ENCODE results near the gene SPDYA.
A peak's percentile ranks its signal among the peaks of the same experiment; 100 is the strongest.

Gene SPDYA

DNA sequence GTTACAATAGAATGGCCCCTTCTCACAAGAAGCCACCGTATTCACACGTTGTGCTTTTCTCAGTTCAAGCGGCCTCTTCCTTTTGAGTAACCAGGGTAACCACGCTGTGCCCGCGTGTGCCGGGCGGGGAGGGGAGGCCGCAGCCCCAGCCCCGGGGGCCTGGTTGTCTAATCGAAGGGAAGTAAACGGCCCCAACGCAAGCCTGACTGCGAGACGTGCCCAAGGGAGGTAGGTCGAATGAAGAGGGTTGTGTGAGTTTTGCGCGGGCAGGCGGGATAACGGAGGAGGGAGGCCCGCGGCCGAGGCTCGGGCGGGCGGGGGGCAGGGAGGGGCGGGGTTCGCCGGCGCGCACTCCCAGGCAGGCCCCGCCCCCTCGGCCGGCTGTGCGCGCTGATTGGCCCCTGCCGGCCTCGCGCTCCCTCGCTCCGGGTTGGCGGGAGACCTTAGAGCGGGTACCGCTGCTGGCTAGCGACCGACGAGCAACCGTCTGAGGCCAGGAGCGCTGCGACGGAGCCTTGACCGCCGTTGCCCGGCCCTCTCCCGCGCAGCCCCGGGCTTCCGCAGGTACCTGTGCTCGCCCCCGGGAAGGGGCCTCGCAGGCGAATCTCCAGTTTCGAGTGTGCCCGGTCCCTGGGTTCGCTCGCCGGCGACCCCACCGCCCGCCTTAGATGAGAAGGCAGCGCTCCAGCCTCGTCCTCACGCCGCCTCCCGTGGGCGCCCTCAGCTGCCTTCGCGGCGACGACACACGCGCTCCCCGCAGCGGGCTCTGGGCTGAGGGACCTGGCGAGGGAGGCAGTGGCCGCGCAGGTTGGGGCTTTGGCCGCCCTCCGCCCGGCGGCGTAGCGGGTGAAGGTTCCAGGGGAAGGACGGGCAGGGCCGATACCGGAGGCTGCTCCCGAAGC, at the start of gene SPDYA:
TSS of gene SPDYA (plus strand) at position 451 of the 902 bp plus-strand sequence. CDS start 5,181 bp downstream, outside the sequence.
- H3K4me3 ChIP-seq (ENCODE audit: low read length), result peak within 1 kb of the TSS; percentile 56
- H3K9ac ChIP-seq (ENCODE audit: low read length), result peak within 1 kb of the TSS; percentile 55
- H3K4me1 ChIP-seq (ENCODE audit: control insufficient read depth, low read depth, low read length), result peaks cover 5% of the 10 kb centered on the region
- no peaks in the 10 kb centered on the region for H3K36me3 ChIP-seq (ENCODE audit: control insufficient read depth, low read depth, low read length)
- no peak within 1 kb of the TSS for H3K27ac ChIP-seq (ENCODE audit: low read length)
- no peaks in the 10 kb centered on the region for H3K9me3 ChIP-seq (ENCODE audit: control insufficient read depth, low read depth, low read length)
- peaks cover 31% of the 10 kb centered on the region for H3K27me3 ChIP-seq (ENCODE audit: control insufficient read depth, insufficient read depth, low read length)

DNA sequence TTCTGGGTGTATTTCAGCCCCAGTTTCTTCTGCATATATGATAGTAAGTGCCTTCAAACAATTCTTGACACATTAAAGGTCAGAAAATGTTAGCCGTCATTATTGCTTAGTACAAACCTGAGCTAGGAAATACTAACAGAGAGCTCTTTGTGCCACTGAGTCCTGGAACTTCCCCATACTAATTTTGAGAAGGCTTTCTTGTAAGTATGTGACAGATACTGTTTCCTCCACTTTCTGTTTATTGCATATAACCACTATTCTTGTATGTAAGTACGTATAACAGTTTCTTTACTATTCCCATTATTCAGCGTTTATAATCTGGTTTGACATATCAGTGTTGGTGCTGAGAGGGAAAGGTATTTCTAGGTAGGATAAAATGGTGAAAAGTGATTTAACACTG, 49.2 kb upstream of the SPDYA start:
- H3K4me3 ChIP-seq (ENCODE audit: low read length), result no peak overlapping the region
- H3K27ac ChIP-seq (ENCODE audit: low read length), result no peak overlapping the region
- no peaks in the 10 kb centered on the region for H3K4me1 ChIP-seq (ENCODE audit: control insufficient read depth, low read depth, low read length)
- H3K9ac ChIP-seq (ENCODE audit: low read length), result no peak overlapping the region
- H3K36me3 ChIP-seq (ENCODE audit: control insufficient read depth, low read depth, low read length), result peaks cover 10% of the 10 kb centered on the region
- H3K27me3 ChIP-seq (ENCODE audit: control insufficient read depth, insufficient read depth, low read length), result no peaks in the 10 kb centered on the region
- no peaks in the 10 kb centered on the region for H3K9me3 ChIP-seq (ENCODE audit: control insufficient read depth, low read depth, low read length)

DNA sequence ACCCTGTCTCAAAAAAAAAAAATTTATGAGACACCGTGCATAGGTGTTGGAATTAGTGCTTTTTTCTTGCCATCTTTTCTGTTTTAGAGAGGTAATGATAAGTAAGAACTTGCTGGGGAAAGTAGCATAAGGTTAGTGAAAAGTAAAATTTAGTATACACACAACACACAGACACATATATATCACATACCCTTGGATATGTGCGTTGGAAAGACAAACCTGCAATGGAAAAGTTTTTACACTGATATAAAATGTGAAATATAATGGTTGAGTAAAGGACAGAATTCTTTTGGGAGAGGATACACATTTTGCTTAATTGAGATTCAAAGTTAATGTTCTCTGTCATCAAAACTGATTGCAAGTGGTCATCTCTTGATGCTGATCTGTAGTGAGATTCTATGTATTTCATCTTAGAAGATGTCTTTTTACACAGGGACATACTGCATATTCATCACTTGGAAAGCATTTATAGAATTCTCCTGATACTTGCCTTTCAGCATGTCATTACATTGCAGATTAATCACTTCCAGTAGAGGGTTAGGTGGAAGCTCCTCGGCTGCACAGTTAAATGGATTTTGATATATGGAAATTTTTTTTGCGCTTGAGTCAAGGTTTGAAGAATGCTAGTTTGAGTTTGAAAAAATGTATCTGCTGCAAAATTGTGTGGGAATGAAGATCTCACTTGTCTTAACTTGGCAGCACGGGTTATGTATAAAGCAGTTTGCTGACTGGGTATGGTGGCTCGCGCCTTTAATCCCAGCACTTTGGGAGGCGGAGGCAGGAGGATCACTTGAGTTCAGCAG, 45.5 kb upstream of the SPDYA start:
- Histone ChIP-seq H3K27me3 (ENCODE audit: control insufficient read depth, insufficient read depth, low read length) (no peaks in the 10 kb centered on the region), H3K4me3 (ENCODE audit: low read length) (no peak overlapping the region), H3K9ac (ENCODE audit: low read length) (no peak overlapping the region), H3K4me1 (ENCODE audit: control insufficient read depth, low read depth, low read length) (no peaks in the 10 kb centered on the region), H3K9me3 (ENCODE audit: control insufficient read depth, low read depth, low read length) (no peaks in the 10 kb centered on the region), H3K27ac (ENCODE audit: low read length) (no peak overlapping the region), H3K36me3 (ENCODE audit: control insufficient read depth, low read depth, low read length) (peaks cover 7% of the 10 kb centered on the region)

DNA sequence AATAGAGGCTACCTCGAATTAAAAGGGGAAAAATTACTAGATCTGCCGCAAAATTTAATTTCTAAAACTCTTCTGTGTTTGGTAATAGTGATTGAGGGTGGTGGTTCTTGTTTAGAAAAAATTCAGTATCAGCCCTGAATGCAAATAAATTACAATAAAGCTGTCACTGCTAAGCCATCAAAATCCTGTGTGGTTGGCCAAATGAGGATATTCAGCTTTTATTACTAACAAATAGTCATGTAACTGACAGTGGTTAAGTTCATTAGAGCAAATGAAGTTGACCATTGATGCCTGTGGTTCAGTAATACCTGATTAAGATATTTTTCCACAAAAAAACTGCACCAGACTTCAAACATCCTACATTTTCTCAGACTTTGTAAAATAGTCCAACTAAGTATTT, 44.6 kb upstream of the SPDYA start:
- Histone ChIP-seq H3K27ac (ENCODE audit: low read length) (no peak overlapping the region), H3K4me1 (ENCODE audit: control insufficient read depth, low read depth, low read length) (no peaks in the 10 kb centered on the region), H3K9ac (ENCODE audit: low read length) (no peak overlapping the region), H3K27me3 (ENCODE audit: control insufficient read depth, insufficient read depth, low read length) (no peaks in the 10 kb centered on the region), H3K36me3 (ENCODE audit: control insufficient read depth, low read depth, low read length) (peaks cover 5% of the 10 kb centered on the region), H3K9me3 (ENCODE audit: control insufficient read depth, low read depth, low read length) (no peaks in the 10 kb centered on the region), H3K4me3 (ENCODE audit: low read length) (no peak overlapping the region)

- H3K27me3 ChIP-seq (ENCODE audit: control insufficient read depth, insufficient read depth, low read length), result no peaks in the 10 kb centered on the region
- no peaks in the 10 kb centered on the region for H3K4me1 ChIP-seq (ENCODE audit: control insufficient read depth, low read depth, low read length)
- no peaks in the 10 kb centered on the region for H3K36me3 ChIP-seq (ENCODE audit: control insufficient read depth, low read depth, low read length)
- H3K27ac ChIP-seq (ENCODE audit: low read length), result no peak overlapping the region
- no peak overlapping the region for H3K9ac ChIP-seq (ENCODE audit: low read length)
- no peaks in the 10 kb centered on the region for H3K9me3 ChIP-seq (ENCODE audit: control insufficient read depth, low read depth, low read length)
- no peak overlapping the region for H3K4me3 ChIP-seq (ENCODE audit: low read length)
Observed at GRCh38 chr2:28767337-28767736, 43.3 kb upstream of the SPDYA start.

GRCh38 chr2:28768422-28768821, 42.2 kb upstream of the SPDYA start:
- Histone ChIP-seq H3K4me1 (ENCODE audit: control insufficient read depth, low read depth, low read length) (no peaks in the 10 kb centered on the region), H3K9me3 (ENCODE audit: control insufficient read depth, low read depth, low read length) (no peaks in the 10 kb centered on the region), H3K27ac (ENCODE audit: low read length) (no peak overlapping the region), H3K9ac (ENCODE audit: low read length) (no peak overlapping the region), H3K27me3 (ENCODE audit: control insufficient read depth, insufficient read depth, low read length) (no peaks in the 10 kb centered on the region), H3K36me3 (ENCODE audit: control insufficient read depth, low read depth, low read length) (no peaks in the 10 kb centered on the region), H3K4me3 (ENCODE audit: low read length) (no peak overlapping the region)

DNA sequence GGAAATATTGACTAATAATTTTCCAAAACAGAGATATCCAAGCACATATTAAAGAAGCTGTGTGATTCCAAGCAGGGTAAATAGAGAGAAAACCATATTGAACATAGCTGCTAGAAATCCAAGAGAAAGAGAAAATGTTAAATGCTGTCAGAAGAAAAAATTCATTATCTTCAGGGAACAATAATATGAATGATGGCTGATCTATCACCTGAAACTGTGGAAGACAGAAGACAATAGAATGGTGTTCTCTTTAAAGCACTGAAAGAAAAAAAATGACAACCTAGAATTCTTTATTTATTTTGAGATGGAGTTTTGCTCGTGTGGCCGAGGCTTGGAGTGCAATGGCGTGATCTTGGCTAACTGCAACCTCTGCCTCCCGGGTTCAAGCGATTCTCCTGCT, 41.7 kb upstream of the SPDYA start:
- no peaks in the 10 kb centered on the region for H3K36me3 ChIP-seq (ENCODE audit: control insufficient read depth, low read depth, low read length)
- no peaks in the 10 kb centered on the region for H3K4me1 ChIP-seq (ENCODE audit: control insufficient read depth, low read depth, low read length)
- no peak overlapping the region for H3K27ac ChIP-seq (ENCODE audit: low read length)
- H3K4me3 ChIP-seq (ENCODE audit: low read length), result no peak overlapping the region
- H3K9me3 ChIP-seq (ENCODE audit: control insufficient read depth, low read depth, low read length), result no peaks in the 10 kb centered on the region
- H3K27me3 ChIP-seq (ENCODE audit: control insufficient read depth, insufficient read depth, low read length), result no peaks in the 10 kb centered on the region
- no peak overlapping the region for H3K9ac ChIP-seq (ENCODE audit: low read length)

GRCh38 chr2:28772351-28772750, 38.3 kb upstream of the SPDYA start:
- Histone ChIP-seq H3K4me3 (ENCODE audit: low read length) (no peak overlapping the region), H3K27me3 (ENCODE audit: control insufficient read depth, insufficient read depth, low read length) (no peaks in the 10 kb centered on the region), H3K36me3 (ENCODE audit: control insufficient read depth, low read depth, low read length) (peaks cover 8% of the 10 kb centered on the region), H3K9me3 (ENCODE audit: control insufficient read depth, low read depth, low read length) (no peaks in the 10 kb centered on the region), H3K27ac (ENCODE audit: low read length) (no peak overlapping the region), H3K4me1 (ENCODE audit: control insufficient read depth, low read depth, low read length) (no peaks in the 10 kb centered on the region), H3K9ac (ENCODE audit: low read length) (no peak overlapping the region)

- no peak overlapping the region for H3K4me3 ChIP-seq (ENCODE audit: low read length)
Observed at GRCh38 chr2:28776471-28776870, 34.2 kb upstream of the SPDYA start.

DNA sequence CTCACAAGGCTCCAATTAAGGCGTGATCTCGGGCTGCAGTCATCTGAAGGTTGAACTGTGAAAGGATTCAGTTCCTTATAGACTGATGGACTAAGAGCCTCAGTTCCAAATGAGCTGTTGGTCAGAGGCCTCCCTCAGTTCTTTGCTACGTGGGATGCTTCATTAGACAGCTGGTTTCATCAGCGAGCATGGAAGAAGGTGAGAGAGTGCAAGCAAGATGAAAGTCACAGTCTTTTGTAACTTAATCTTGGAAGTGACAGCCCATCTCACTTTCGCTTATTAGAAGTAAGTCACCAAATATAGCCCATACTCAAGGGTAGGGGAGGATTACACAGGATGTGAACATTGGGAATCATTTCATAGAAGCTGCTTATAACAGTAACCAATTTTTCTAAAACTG, 32.2 kb upstream of the SPDYA start:
- H3K4me3 ChIP-seq (ENCODE audit: low read length), result no peak overlapping the region
- no peak overlapping the region for H3K9ac ChIP-seq (ENCODE audit: low read length)
- no peaks in the 10 kb centered on the region for H3K27me3 ChIP-seq (ENCODE audit: control insufficient read depth, insufficient read depth, low read length)
- no peaks in the 10 kb centered on the region for H3K4me1 ChIP-seq (ENCODE audit: control insufficient read depth, low read depth, low read length)
- H3K27ac ChIP-seq (ENCODE audit: low read length), result no peak overlapping the region
- peaks cover 62% of the 10 kb centered on the region for H3K36me3 ChIP-seq (ENCODE audit: control insufficient read depth, low read depth, low read length)
- no peaks in the 10 kb centered on the region for H3K9me3 ChIP-seq (ENCODE audit: control insufficient read depth, low read depth, low read length)

More at GRCh38 chr2:28776471-28776870, 34.2 kb upstream of the SPDYA start:
- peaks cover 44% of the 10 kb centered on the region for H3K36me3 ChIP-seq (ENCODE audit: control insufficient read depth, low read depth, low read length)
- no peaks in the 10 kb centered on the region for H3K9me3 ChIP-seq (ENCODE audit: control insufficient read depth, low read depth, low read length)
- no peaks in the 10 kb centered on the region for H3K27me3 ChIP-seq (ENCODE audit: control insufficient read depth, insufficient read depth, low read length)
- H3K4me1 ChIP-seq (ENCODE audit: control insufficient read depth, low read depth, low read length), result no peaks in the 10 kb centered on the region
- H3K27ac ChIP-seq (ENCODE audit: low read length), result no peak overlapping the region
- no peak overlapping the region for H3K9ac ChIP-seq (ENCODE audit: low read length)

GRCh38 chr2:28779001-28779400, 31.6 kb upstream of the SPDYA start:
- Histone ChIP-seq H3K9ac (ENCODE audit: low read length) (no peak overlapping the region), H3K27me3 (ENCODE audit: control insufficient read depth, insufficient read depth, low read length) (no peaks in the 10 kb centered on the region), H3K9me3 (ENCODE audit: control insufficient read depth, low read depth, low read length) (no peaks in the 10 kb centered on the region), H3K36me3 (ENCODE audit: control insufficient read depth, low read depth, low read length) (peaks cover 68% of the 10 kb centered on the region), H3K4me1 (ENCODE audit: control insufficient read depth, low read depth, low read length) (no peaks in the 10 kb centered on the region), H3K4me3 (ENCODE audit: low read length) (no peak overlapping the region), H3K27ac (ENCODE audit: low read length) (no peak overlapping the region)

Data from iPS-18a (cell line).